ENCODE measurements around the gene TREH.

The TREH gene

DNA sequence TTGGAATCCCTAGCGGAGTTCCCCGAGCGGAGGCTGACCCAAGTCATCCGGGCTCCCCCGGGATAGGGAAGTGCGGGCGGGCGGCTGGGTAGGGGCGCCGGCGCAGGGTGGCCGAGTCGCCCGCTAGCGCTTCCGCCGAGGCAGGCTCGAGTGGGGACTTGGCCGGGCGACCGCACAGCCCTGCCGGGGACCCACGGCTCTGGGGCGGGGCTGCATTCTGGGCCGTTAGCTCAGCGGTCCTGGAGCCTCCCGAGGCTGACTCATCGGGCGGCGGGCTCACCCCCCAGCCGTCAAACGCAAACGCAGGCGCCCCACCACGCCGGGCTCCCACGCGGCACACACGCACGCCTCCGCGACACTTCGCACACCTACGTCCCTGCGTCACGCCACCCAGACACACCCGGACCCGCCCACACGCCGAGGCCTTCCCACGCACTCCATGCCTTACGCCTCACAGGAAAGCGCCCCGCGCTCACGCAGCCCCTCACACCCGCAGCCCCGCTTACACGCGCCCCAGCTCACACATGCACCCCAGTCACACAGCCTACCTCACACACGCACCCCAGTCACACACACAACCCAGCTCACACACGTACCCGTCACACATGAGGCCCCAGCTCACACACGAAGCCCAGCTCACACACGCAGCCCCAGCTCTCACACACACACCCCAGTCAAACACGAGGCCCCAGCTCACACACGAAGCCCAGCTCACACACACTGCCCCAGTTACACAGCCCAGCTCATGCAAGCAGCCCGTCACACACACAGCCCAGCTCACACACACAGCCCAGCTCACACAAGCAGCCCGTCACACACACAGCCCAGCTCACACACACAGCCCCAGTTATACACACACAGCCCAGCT, 70.9 kb downstream of the TREH start:
- peak; percentile 88 for DNase-seq

DNA sequence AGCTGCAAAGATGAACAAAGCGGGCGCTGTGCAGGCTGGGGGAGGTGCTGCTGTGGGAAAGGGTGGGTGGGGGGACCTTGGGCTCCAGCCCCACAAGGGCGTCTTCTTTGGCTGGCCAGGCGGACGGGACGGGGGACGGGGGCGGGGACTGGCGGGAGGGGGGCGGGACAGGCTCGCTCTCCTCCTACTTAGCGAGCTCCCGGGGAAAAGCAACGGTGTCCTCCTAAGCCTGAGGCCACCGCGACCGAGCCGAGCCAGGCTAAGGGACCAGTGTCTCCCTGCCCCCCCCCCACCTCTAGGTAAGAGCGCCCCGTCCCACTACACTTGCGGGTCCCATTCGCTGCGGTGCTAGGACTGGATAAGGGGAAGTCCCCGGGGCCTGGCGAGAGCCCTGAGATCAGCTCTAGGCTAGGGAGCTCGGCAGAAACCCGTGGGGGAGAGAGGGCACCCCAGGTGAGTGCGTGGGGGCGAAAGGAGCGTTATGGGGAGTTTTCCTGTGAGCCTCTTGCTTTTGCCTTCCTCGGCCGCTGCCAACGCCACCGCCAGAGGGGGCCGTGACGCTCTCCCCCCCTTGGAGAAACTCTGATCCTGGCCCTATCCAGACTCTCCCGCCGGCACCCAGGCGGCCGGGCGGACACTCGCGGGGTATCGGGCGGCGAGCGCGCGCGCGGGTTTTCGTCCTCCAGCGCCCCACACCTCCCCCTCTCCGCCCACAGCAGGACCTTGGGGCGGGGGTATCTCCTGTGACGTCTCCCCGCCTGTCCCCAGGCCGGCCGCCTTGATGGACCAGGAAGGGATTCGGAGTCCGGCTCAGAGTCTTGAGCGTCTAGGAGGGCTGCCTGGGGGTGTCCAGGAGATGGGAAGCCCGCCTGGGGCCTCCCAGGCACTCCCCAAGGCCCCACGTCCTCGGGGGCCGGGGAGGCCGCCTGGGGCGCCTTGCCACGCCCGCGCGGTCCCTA, 71.8 kb downstream of the TREH start, which contains the start of gene PHLDB1:
TSS of gene PHLDB1 (plus strand) at position 215 of the 959 bp plus-strand sequence. CDS start 6,222 bp downstream, outside the sequence.
- DNase-seq = peak; percentile 17
